HG03558 (cell line): ENCODE results near the gene UBASH3B.

ENCODE experiments used
- ATAC-seq: cut with Tn5 transposase; IDR thresholded peaks from one replicate; pipeline ENCODE4 v1.9.1; 2021; ENCODE audit warnings: moderate number of reproducible peaks; ENCODE audit not compliant: unreplicated experiment; ENCODE audit errors: extremely low read depth

Gene UBASH3B

GRCh38 chr11:122672892-122673291 is 17.4 kb downstream of the UBASH3B start:
- ATAC-seq: no peak

GRCh38 chr11:122673701-122674100 is 18.2 kb downstream of the UBASH3B start:
- no peak for ATAC-seq

- no peak for ATAC-seq
Measured at GRCh38 chr11:122676638-122677037, 21.1 kb downstream of the UBASH3B start.

GRCh38 chr11:122677256-122677655 is 21.7 kb downstream of the UBASH3B start:
- no peak for ATAC-seq

GRCh38 chr11:122678406-122678805 is 22.9 kb downstream of the UBASH3B start:
- no peak for ATAC-seq

GRCh38 chr11:122679466-122679865 is 23.9 kb downstream of the UBASH3B start:
- no peak for ATAC-seq

GRCh38 chr11:122681070-122681469 is 25.5 kb downstream of the UBASH3B start:
- no peak for ATAC-seq

GRCh38 chr11:122681735-122682134 is 26.2 kb downstream of the UBASH3B start:
- no peak for ATAC-seq

GRCh38 chr11:122682464-122682863 is 26.9 kb downstream of the UBASH3B start:
- no peak for ATAC-seq

GRCh38 chr11:122685041-122685440 is 29.5 kb downstream of the UBASH3B start:
- ATAC-seq: no peak

- ATAC-seq: no peak
Measured at GRCh38 chr11:122686111-122686510, 30.6 kb downstream of the UBASH3B start.

- no peak for ATAC-seq
Measured at GRCh38 chr11:122690384-122690783, 34.9 kb downstream of the UBASH3B start.

- ATAC-seq: no peak
Measured at GRCh38 chr11:122690801-122691548, 35.5 kb downstream of the UBASH3B start.

- ATAC-seq: no peak
Measured at GRCh38 chr11:122691549-122692150, 36.1 kb downstream of the UBASH3B start.

- ATAC-seq: no peak
Measured at GRCh38 chr11:122692444-122692843, 36.9 kb downstream of the UBASH3B start.

- no peak for ATAC-seq
Measured at GRCh38 chr11:122695076-122695615, 39.6 kb downstream of the UBASH3B start.

- ATAC-seq: no peak
Measured at GRCh38 chr11:122696662-122697061, 41.1 kb downstream of the UBASH3B start.

GRCh38 chr11:122697636-122698167 is 42.2 kb downstream of the UBASH3B start:
- ATAC-seq: peak; percentile 90

- ATAC-seq: no peak
Measured at GRCh38 chr11:122698392-122698791, 42.9 kb downstream of the UBASH3B start.

- no peak for ATAC-seq
Measured at GRCh38 chr11:122700666-122701065, 45.1 kb downstream of the UBASH3B start.

GRCh38 chr11:122701143-122701542 is 45.6 kb downstream of the UBASH3B start:
- ATAC-seq: no peak
